Smooth muscle cell (in vitro differentiated cells): ENCODE data around the gene NXPE3. TPM values are rescaled to one million over a fixed set of nuclear protein-coding genes. Genes with fewer than 3 reads are reported as not detected.

Experiments
- DNase-seq: peaks from one replicate; lab custom pipeline; 2025; ENCODE audit not compliant: unreplicated experiment; lab: John Stamatoyannopoulos, UW
- H2AFZ ChIP-seq: fragments of 200-600 bp; sonication (generic); 2 replicates; pipeline ENCODE4 v1.6.0; 2016; ENCODE audit warnings: antibody characterized with exemption, low read depth, mild to moderate bottlenecking
- H3F3A ChIP-seq: fragments of 200-600 bp; sonication (generic); 2 replicates; pipeline ENCODE4 v1.6.0; 2017; ENCODE audit warnings: antibody characterized with exemption, low read depth
- H3K27ac ChIP-seq: fragments of 200-600 bp; sonication (generic); 2 replicates; pipeline ENCODE4 v1.5.1; 2016; ENCODE audit warnings: low read depth, mild to moderate bottlenecking
- H3K27me3 ChIP-seq: fragments of 200-600 bp; sonication (generic); 2 replicates; pipeline ENCODE4 v1.6.1; 2016; ENCODE audit warnings: low read depth, mild to moderate bottlenecking
- H3K36me3 ChIP-seq: fragments of 200-600 bp; sonication (generic); 2 replicates; pipeline ENCODE4 v1.5.1; 2016; ENCODE audit warnings: low read depth
- H3K4me1 ChIP-seq: fragments of 200-600 bp; sonication (generic); 2 replicates; pipeline ENCODE4 v1.5.1; 2016; ENCODE audit warnings: low read depth
- H3K4me2 ChIP-seq: fragments of 200-600 bp; sonication (generic); 2 replicates; pipeline ENCODE4 v1.6.0; 2016; ENCODE audit warnings: mild to moderate bottlenecking
- H3K4me3 ChIP-seq: fragments of 200-600 bp; sonication (generic); 2 replicates; pipeline ENCODE4 v1.5.1; 2016; ENCODE audit warnings: mild to moderate bottlenecking
- H3K79me2 ChIP-seq: fragments of 200-600 bp; sonication (generic); 2 replicates; pipeline ENCODE4 v1.6.0; 2016; ENCODE audit warnings: low read depth, mild to moderate bottlenecking
- H3K9ac ChIP-seq: fragments of 200-600 bp; sonication (generic); 2 replicates; pipeline ENCODE4 v1.6.0; 2016; ENCODE audit warnings: low read depth
- H3K9me3 ChIP-seq: fragments of 200-600 bp; sonication (generic); replicated peaks from 2 replicates; pipeline ENCODE4 v1.5.1; 2016; ENCODE audit warnings: low read depth
- H4K20me1 ChIP-seq: fragments of 200-600 bp; sonication (generic); 2 replicates; pipeline ENCODE4 v1.6.0; 2016; ENCODE audit warnings: low read depth
- CTCF ChIP-seq: fragments of 200-600 bp; sonication (generic); IDR thresholded peaks from 2 replicates; pipeline ENCODE4 v1.5.1; 2017; ENCODE audit warnings: borderline replicate concordance, mild to moderate bottlenecking, antibody characterized with exemption; ENCODE audit not compliant: insufficient read depth, poor library complexity, severe bottlenecking
- WGBS: methylation state at CpG from one replicate; pipeline ENCODE4 v1.1.7; 2016; ENCODE audit warnings: low lambda C conversion rate; 5-methylcytosine and 5-hydroxymethylcytosine counted together
- polyA plus RNA-seq: library from polyadenylated mRNA; unstranded; fragments of >200 nt; fragmentation: Nextera tagmentation; extraction: Ambion mirVana; gene quantifications from 2 replicates; pipeline ENCODE4 v1.2.1, GENCODE V29; 2016
- total RNA-seq: library from RNA; depleted of rRNA; stranded (reverse); fragments of >200 nt; gene quantifications from 2 replicates; pipeline ENCODE4 v1.2.3, GENCODE V29; 2014

Gene NXPE3
- total and polyA plus RNA-seq, 2 experiments from 2014 or later: 7.0 to 8.6 TPM

DNA sequence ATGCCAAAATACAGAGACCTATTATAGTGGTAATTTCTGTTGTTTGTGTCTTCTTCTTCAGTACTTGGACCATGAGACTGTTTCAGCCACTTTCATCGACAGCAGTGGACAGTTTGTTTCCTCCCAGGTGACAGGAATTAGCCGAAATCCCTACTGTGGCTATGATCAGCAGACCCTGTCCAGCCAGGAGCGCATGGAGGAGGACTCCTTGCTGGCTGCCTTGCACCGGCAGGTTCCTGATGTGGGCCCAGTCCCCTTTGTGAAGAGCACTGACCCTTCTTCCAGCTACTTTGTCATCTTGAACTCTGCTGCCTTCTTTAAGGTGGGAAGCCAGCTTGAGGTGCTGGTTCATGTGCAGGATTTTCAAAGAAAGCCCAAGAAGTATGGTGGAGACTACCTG lies 22.2 kb downstream of the NXPE3 start:
- H3K4me1 ChIP-seq: no peaks in the 10 kb centered on the region
- H3K9ac ChIP-seq: no peak overlapping the region
- H3K9me3 ChIP-seq: no peaks in the 10 kb centered on the region
- no peak overlapping the region for H3K4me3 ChIP-seq
- no peak for DNase-seq
- H3K27me3 ChIP-seq: no peaks in the 10 kb centered on the region
- H3F3A ChIP-seq: peaks cover 3% of the 10 kb centered on the region
- no peak overlapping the region for H3K4me2 ChIP-seq
- peaks cover 6% of the 10 kb centered on the region for H3K36me3 ChIP-seq
- TF ChIP-seq CTCF: no peak
- H3K79me2 ChIP-seq: peaks cover 9% of the 10 kb centered on the region
- no peak overlapping the region for H3K27ac ChIP-seq
- WGBS: 98% methylated on average over 4 of the region's 4 CpGs
- H4K20me1 ChIP-seq: no peaks in the 10 kb centered on the region
- H2AFZ ChIP-seq: no peak overlapping the region

- DNase-seq: no peak
- Histone ChIP-seq H3K4me1 (no peaks in the 10 kb centered on the region), H3F3A (peaks cover 3% of the 10 kb centered on the region), H3K9me3 (no peaks in the 10 kb centered on the region), H3K4me2 (no peak overlapping the region), H3K4me3 (no peak overlapping the region), H3K9ac (no peak overlapping the region), H3K27me3 (no peaks in the 10 kb centered on the region), H3K79me2 (peaks cover 9% of the 10 kb centered on the region), H3K27ac (no peak overlapping the region), H4K20me1 (no peaks in the 10 kb centered on the region), H3K36me3 (peaks cover 10% of the 10 kb centered on the region), H2AFZ (no peak overlapping the region)
- no peak for TF ChIP-seq CTCF
- 80% methylated on average over 2 of the region's 2 CpGs for WGBS
These were observed 23.2 kb downstream of the NXPE3 start for GRCh38 chr3:101802179-101802578.

DNA sequence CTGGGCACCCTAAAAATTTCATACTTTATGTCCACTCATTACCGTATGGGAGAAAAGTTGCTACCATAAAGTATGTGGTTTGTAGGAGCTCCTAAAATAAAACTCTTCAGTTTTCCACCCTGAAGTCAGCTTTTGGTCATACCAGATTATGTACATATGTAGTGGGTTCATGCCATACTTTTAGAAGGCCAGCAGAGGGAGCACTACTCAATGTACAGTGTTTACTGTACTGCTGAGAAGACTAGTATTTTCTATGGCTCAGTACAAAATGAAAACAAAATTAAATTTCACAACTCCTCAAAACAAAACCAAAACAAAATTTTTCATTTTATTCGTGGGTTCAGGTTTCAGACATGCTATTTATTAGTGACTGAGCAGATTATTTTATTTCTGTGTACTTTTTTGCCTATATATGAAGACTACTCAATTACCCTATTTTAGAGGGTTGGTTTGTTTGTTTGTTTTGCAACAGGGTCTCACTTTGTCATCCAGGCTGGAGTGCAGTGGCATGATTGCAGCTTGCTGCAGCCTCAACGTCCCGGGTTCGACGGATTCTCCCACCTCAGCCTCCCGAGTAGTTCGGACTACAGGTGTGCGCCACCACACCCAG lies 24.3 kb downstream of the NXPE3 start:
- peaks cover 7% of the 10 kb centered on the region for H3K79me2 ChIP-seq
- peak; percentile 86 for TF ChIP-seq CTCF
- no peaks in the 10 kb centered on the region for H3K4me1 ChIP-seq
- no peak overlapping the region for H3K4me3 ChIP-seq
- 82% methylated on average over 9 of the region's 9 CpGs for WGBS
- H3K27me3 ChIP-seq: no peaks in the 10 kb centered on the region
- H3K36me3 ChIP-seq: peaks cover 10% of the 10 kb centered on the region
- no peak overlapping the region for H3K27ac ChIP-seq
- no peak overlapping the region for H2AFZ ChIP-seq
- H3K9ac ChIP-seq: no peak overlapping the region
- DNase-seq: no peak
- H3K4me2 ChIP-seq: no peak overlapping the region
- H3F3A ChIP-seq: peaks cover 7% of the 10 kb centered on the region
- no peaks in the 10 kb centered on the region for H3K9me3 ChIP-seq
- no peaks in the 10 kb centered on the region for H4K20me1 ChIP-seq

GRCh38 chr3:101803939-101804338 lies 24.9 kb downstream of the NXPE3 start:
- no peak overlapping the region for H2AFZ ChIP-seq
- TF ChIP-seq CTCF: no peak
- over 99% methylated on average over 3 of the region's 3 CpGs for WGBS
- H3K4me1 ChIP-seq: no peaks in the 10 kb centered on the region
- no peaks in the 10 kb centered on the region for H3K9me3 ChIP-seq
- no peaks in the 10 kb centered on the region for H3K27me3 ChIP-seq
- H3K9ac ChIP-seq: no peak overlapping the region
- H3F3A ChIP-seq: peaks cover 7% of the 10 kb centered on the region
- no peak overlapping the region for H3K27ac ChIP-seq
- no peak overlapping the region for H3K4me2 ChIP-seq
- no peaks in the 10 kb centered on the region for H4K20me1 ChIP-seq
- no peak for DNase-seq
- no peak overlapping the region for H3K4me3 ChIP-seq
- peaks cover 10% of the 10 kb centered on the region for H3K36me3 ChIP-seq
- H3K79me2 ChIP-seq: peaks cover 6% of the 10 kb centered on the region
